ENCODE measurements around the gene INPP4B. TPM values are rescaled to one million over a fixed set of nuclear protein-coding genes. Genes with fewer than 3 reads are reported as not detected.

INPP4B gene
- total RNA-seq, 1 experiment from 2014 or later: 14.3 TPM

GRCh38 chr4:142361981-142362380, 484.1 kb downstream of the INPP4B start:
- Histone ChIP-seq H3K79me2 (ENCODE audit: insufficient read depth, low read length) (no peaks in the 10 kb centered on the region), H4K20me1 (ENCODE audit: insufficient read depth) (no peaks in the 10 kb centered on the region), H3K4me1 (ENCODE audit: control insufficient read depth in 1 of 2, insufficient read depth in 2 of 2, low read length in 2 of 2) (peaks cover 1 to 8% of the 10 kb centered on the region in 2 experiments; a peak in 2 of 4 replicates), H3K4me3 (replicated peaks in 1 of 2; ENCODE audit: low read depth in 1 of 2, low read length in 2 of 2) (no peak overlapping the region), H2AFZ (ENCODE audit: low read depth, low read length, poor library complexity, severe bottlenecking) (no peak overlapping the region), H3K9me3 (ENCODE audit: control insufficient read depth in 1 of 2, insufficient read depth in 1 of 2, low read depth in 1 of 2, low read length in 2 of 2) (no peaks in the 10 kb centered on the region), H3K27me3 (ENCODE audit: insufficient read depth, low read length) (no peaks in the 10 kb centered on the region), H3K27ac (ENCODE audit: low read depth, low read length) (no peak overlapping the region), H3K36me3 (ENCODE audit: control insufficient read depth in 1 of 2, insufficient read depth in 2 of 2, low read length in 2 of 2) (no peaks in the 10 kb centered on the region), H3K9ac (ENCODE audit: low read length) (no peak overlapping the region), H3K4me2 (ENCODE audit: low read length) (no peak overlapping the region), H3K9me2 (ENCODE audit: insufficient read depth) (no peaks in the 10 kb centered on the region)
- POLR2A ChIA-PET: no interaction called here
- intact Hi-C loops (cut with micrococcal nuclease): no loop called here
- no peak for ATAC-seq
- TF ChIP-seq ZNF274 (IDR thresholded peaks at IDR 0.05; ENCODE audit: low read depth, low read length) (no peak), REST (IDR thresholded peaks at IDR 0.05; ENCODE audit: low read depth) (no peak)
- no peak for DNase-seq (ENCODE audit: low read depth, low spot score)
- RAD21 ChIA-PET (ENCODE audit: low non-redundant PET in 1 of 2, low total read pairs in 2 of 2, uncharacterized antibody in 2 of 2, unreplicated experiment in 2 of 2): no interaction called here
- BruUV-seq (replicated peaks): no TSS peak
- CTCF ChIA-PET: no interaction called here

- Histone ChIP-seq H3K79me2 (ENCODE audit: insufficient read depth, low read length) (no peaks in the 10 kb centered on the region), H3K27me3 (ENCODE audit: insufficient read depth, low read length) (no peaks in the 10 kb centered on the region), H3K9me3 (ENCODE audit: control insufficient read depth in 1 of 2, insufficient read depth in 1 of 2, low read depth in 1 of 2, low read length in 2 of 2) (no peaks in the 10 kb centered on the region), H3K27ac (ENCODE audit: low read depth, low read length) (no peak overlapping the region), H3K4me3 (replicated peaks in 1 of 2; ENCODE audit: low read depth in 1 of 2, low read length in 2 of 2) (no peak overlapping the region), H2AFZ (ENCODE audit: low read depth, low read length, poor library complexity, severe bottlenecking) (no peak overlapping the region), H3K4me1 (ENCODE audit: control insufficient read depth in 1 of 2, insufficient read depth in 2 of 2, low read length in 2 of 2) (peaks cover 6 to 11% of the 10 kb centered on the region in 2 experiments; a peak in 2 of 4 replicates), H3K36me3 (ENCODE audit: control insufficient read depth in 1 of 2, insufficient read depth in 2 of 2, low read length in 2 of 2) (no peaks in the 10 kb centered on the region), H3K9me2 (ENCODE audit: insufficient read depth) (no peaks in the 10 kb centered on the region), H3K9ac (ENCODE audit: low read length) (no peak overlapping the region), H3K4me2 (ENCODE audit: low read length) (no peak overlapping the region), H4K20me1 (ENCODE audit: insufficient read depth) (no peaks in the 10 kb centered on the region)
- BruUV-seq (replicated peaks): no TSS peak
- no peak for ATAC-seq
- ChIA-PET CTCF (no interaction called here), POLR2A (no interaction called here), RAD21 (ENCODE audit: low non-redundant PET in 1 of 2, low total read pairs in 2 of 2, uncharacterized antibody in 2 of 2, unreplicated experiment in 2 of 2) (no interaction called here)
- intact Hi-C loops (cut with micrococcal nuclease): no loop called here
- DNase-seq (ENCODE audit: low read depth, low spot score): no peak
- TF ChIP-seq YY1 (IDR thresholded peaks at IDR 0.05; ENCODE audit: extremely low read depth, insufficient replicate concordance, low read depth, low read length) (no peak), REST (IDR thresholded peaks at IDR 0.05; ENCODE audit: low read depth) (no peak), FOSL1 (IDR thresholded peaks at IDR 0.05; ENCODE audit: low read depth) (no peak), SRF (IDR thresholded peaks at IDR 0.05; ENCODE audit: low read depth) (no peak), CBX3 (IDR thresholded peaks at IDR 0.05; ENCODE audit: low read depth) (no peak), SP1 (IDR thresholded peaks at IDR 0.05; ENCODE audit: low read depth) (no peak), POLR2AphosphoS5 (IDR thresholded peaks at IDR 0.05; ENCODE audit: low read depth, low read length) (no peak), RAD21 (IDR thresholded peaks at IDR 0.05; ENCODE audit: low read depth) (no peak), JUND (IDR thresholded peaks at IDR 0.05) (no peak), CTCF (IDR thresholded peaks at IDR 0.05 in 2 of 3, conservative IDR thresholded peaks at IDR 0.05 in 1 of 3; ENCODE audit: borderline replicate concordance in 1 of 3, insufficient read depth in 1 of 3, low read depth in 2 of 3, low read length in 2 of 3) (no peak), ELF1 (IDR thresholded peaks at IDR 0.05; ENCODE audit: borderline replicate concordance, low read depth) (no peak)
Observed at GRCh38 chr4:142360657-142361056, 485.4 kb downstream of the INPP4B start.
